ENCODE data around the gene ANKFN1. TPM values are rescaled to one million over a fixed set of nuclear protein-coding genes. Genes with fewer than 3 reads are reported as not detected.

Gene ANKFN1
- total and polyA plus RNA-seq, 10 of the 15 experiments (the other 5 are each of a cell fraction or from before 2014, with no cell fraction given): 0.19 TPM; not detected in 9

- BruUV-seq (replicated peaks): no TSS peak
- POLR2A ChIA-PET: no interaction called here
- TF ChIP-seq TCF12 (IDR thresholded peaks at IDR 0.05; ENCODE audit: low read depth, low read length): no peak
- TF ChIP-seq CHD4 (IDR thresholded peaks at IDR 0.05): no peak
- no peak for TF ChIP-seq SIX5 (IDR thresholded peaks at IDR 0.05; ENCODE audit: low read depth, low read length, severe bottlenecking)
- no peak for TF ChIP-seq YY1 (IDR thresholded peaks at IDR 0.05; ENCODE audit: low read depth, low read length)
- TF ChIP-seq NR2C2 (IDR thresholded peaks at IDR 0.05; ENCODE audit: borderline replicate concordance, control insufficient read depth, insufficient read length, low read depth): no peak
- TF ChIP-seq TAF1 (IDR thresholded peaks at IDR 0.05; ENCODE audit: borderline replicate concordance, low read depth, low read length): no peak
- TF ChIP-seq, protein P1, sequence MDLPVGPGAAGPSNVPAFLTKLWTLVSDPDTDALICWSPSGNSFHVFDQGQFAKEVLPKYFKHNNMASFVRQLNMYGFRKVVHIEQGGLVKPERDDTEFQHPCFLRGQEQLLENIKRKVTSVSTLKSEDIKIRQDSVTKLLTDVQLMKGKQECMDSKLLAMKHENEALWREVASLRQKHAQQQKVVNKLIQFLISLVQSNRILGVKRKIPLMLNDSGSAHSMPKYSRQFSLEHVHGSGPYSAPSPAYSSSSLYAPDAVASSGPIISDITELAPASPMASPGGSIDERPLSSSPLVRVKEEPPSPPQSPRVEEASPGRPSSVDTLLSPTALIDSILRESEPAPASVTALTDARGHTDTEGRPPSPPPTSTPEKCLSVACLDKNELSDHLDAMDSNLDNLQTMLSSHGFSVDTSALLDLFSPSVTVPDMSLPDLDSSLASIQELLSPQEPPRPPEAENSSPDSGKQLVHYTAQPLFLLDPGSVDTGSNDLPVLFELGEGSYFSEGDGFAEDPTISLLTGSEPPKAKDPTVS (IDR thresholded peaks at IDR 0.05; ENCODE audit: low read depth, low read length): no peak
- no peak for TF ChIP-seq MEF2A (IDR thresholded peaks at IDR 0.05; ENCODE audit: insufficient read depth, low read depth, low read length)
- TF ChIP-seq REST (IDR thresholded peaks at IDR 0.05; ENCODE audit: low read depth, low read length): no peak
- TF ChIP-seq RUNX3 (IDR thresholded peaks at IDR 0.05; ENCODE audit: low read length): no peak
- TF ChIP-seq ASH2L (IDR thresholded peaks at IDR 0.05; ENCODE audit: borderline replicate concordance, low read depth): no peak
- TF ChIP-seq, protein P2, sequence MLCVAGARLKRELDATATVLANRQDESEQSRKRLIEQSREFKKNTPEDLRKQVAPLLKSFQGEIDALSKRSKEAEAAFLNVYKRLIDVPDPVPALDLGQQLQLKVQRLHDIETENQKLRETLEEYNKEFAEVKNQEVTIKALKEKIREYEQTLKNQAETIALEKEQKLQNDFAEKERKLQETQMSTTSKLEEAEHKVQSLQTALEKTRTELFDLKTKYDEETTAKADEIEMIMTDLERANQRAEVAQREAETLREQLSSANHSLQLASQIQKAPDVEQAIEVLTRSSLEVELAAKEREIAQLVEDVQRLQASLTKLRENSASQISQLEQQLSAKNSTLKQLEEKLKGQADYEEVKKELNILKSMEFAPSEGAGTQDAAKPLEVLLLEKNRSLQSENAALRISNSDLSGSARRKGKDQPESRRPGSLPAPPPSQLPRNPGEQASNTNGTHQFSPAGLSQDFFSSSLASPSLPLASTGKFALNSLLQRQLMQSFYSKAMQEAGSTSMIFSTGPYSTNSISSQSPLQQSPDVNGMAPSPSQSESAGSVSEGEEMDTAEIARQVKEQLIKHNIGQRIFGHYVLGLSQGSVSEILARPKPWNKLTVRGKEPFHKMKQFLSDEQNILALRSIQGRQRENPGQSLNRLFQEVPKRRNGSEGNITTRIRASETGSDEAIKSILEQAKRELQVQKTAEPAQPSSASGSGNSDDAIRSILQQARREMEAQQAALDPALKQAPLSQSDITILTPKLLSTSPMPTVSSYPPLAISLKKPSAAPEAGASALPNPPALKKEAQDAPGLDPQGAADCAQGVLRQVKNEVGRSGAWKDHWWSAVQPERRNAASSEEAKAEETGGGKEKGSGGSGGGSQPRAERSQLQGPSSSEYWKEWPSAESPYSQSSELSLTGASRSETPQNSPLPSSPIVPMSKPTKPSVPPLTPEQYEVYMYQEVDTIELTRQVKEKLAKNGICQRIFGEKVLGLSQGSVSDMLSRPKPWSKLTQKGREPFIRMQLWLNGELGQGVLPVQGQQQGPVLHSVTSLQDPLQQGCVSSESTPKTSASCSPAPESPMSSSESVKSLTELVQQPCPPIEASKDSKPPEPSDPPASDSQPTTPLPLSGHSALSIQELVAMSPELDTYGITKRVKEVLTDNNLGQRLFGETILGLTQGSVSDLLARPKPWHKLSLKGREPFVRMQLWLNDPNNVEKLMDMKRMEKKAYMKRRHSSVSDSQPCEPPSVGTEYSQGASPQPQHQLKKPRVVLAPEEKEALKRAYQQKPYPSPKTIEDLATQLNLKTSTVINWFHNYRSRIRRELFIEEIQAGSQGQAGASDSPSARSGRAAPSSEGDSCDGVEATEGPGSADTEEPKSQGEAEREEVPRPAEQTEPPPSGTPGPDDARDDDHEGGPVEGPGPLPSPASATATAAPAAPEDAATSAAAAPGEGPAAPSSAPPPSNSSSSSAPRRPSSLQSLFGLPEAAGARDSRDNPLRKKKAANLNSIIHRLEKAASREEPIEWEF (IDR thresholded peaks at IDR 0.05; ENCODE audit: insufficient replicate concordance, low read depth, low read length): no peak
- no peak for TF ChIP-seq SPI1 (IDR thresholded peaks at IDR 0.05; ENCODE audit: borderline replicate concordance, insufficient read depth, low read depth, low read length)
- TF ChIP-seq CBFB (IDR thresholded peaks at IDR 0.05; ENCODE audit: low read depth): no peak
These were observed 293.9 kb downstream of the ANKFN1 start for GRCh38 chr17:56447171-56447570.

More at GRCh38 chr17:56447171-56447570, 293.9 kb downstream of the ANKFN1 start:
- RAD21 ChIA-PET (ENCODE audit: unreplicated experiment): no interaction called here
- Histone ChIP-seq H3K27me3 (replicated peaks in 1 of 2; ENCODE audit: control insufficient read depth in 2 of 2, insufficient read depth in 2 of 2, low read length in 1 of 2) (peaks cover 1 to 2% of the 10 kb centered on the region in 2 experiments; a peak in 1 of 4 replicates), H3K4me3 (no peak overlapping the region), H3K36me3 (ENCODE audit: control insufficient read depth in 2 of 2, insufficient read depth in 2 of 2, low read length in 1 of 2) (no peaks in the 10 kb centered on the region), H4K20me1 (ENCODE audit: control insufficient read depth, insufficient read depth) (no peaks in the 10 kb centered on the region), H3K27ac (ENCODE audit: control insufficient read depth, insufficient read depth) (no peak overlapping the region), H3K79me2 (ENCODE audit: control insufficient read depth, insufficient read depth, low read length) (no peaks in the 10 kb centered on the region), H3K9ac (ENCODE audit: control insufficient read depth, insufficient read depth, low read length) (no peak overlapping the region), H2AFZ (ENCODE audit: control insufficient read depth, low read depth, low read length) (no peak overlapping the region), H3K4me2 (ENCODE audit: control insufficient read depth, insufficient read depth) (no peak overlapping the region), H3K9me3 (replicated peaks; ENCODE audit: control insufficient read depth, insufficient read depth, low read length) (no peaks in the 10 kb centered on the region), H3K4me1 (ENCODE audit: control insufficient read depth, insufficient read depth, low read length) (no peaks in the 10 kb centered on the region)
- FAIRE-seq: no peak
- CTCF ChIA-PET: no interaction called here
- ATAC-seq: no peak
- SMC1A ChIA-PET (ENCODE audit: uncharacterized antibody, unreplicated experiment): no interaction called here
- in situ Hi-C loops (cut with MboI) (no loop called here), intact Hi-C loops (cut with micrococcal nuclease; ENCODE audit: unreplicated experiment) (no loop called here)
- WGBS (ENCODE audit: insufficient coverage, insufficient replicate concordance, low lambda C conversion rate, missing lambda C conversion rate): 23% methylated on average over 1 of the region's 1 CpG
- DNase-seq (ENCODE audit: low read depth, low spot score): no peak
